Measurements from ENCODE around the gene IGLL5.

Gene IGLL5

DNA sequence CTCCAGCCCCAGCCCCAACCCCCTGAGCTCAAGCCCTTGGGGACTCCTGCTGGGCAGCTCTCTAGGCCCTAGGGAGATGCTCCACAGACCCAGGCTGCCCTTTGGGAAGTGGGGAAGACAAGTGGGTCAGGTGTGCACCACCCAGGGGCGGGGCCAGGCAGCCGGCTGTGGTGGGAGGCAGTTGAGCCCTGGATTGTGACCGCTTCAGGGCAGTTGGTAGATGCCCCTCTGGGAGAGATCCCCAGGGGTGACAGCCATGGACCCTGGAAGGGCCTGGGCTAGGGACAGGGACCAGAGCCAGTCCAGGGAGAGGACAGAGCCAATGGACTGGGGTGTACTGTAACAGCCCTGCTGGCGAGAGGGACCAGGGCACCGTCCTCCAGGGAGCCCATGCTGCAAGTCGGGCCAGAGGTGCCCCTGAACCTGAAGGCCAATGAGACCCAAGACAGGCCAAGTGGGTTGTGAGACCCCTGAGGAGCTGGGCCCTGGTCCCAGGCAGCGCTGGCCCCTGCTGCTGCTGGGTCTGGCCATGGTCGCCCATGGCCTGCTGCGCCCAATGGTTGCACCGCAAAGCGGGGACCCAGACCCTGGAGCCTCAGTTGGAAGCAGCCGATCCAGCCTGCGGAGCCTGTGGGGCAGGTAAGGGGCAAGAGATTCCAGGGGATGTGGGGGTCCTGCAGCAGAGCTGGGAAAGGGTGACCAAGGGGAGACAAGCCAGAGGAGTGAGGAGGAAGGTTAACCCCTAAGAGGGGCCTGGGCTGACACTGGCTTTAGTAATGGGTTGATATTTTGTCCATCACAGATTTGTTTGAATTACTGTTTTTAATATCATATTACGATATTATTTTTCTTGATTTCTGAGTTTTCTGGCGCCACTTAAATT is at the start of gene IGLL5:
TSS of gene IGLL5 (plus strand) at position 196 of the 883 bp plus-strand sequence. CDS start at position 434, 238 bp downstream.
- no peaks in the 10 kb centered on the region for H3K36me3 ChIP-seq (ENCODE audit: insufficient read depth, low read length)
- no peak within 1 kb of the TSS for H3K4me3 ChIP-seq (ENCODE audit: low read length)
- no peaks in the 10 kb centered on the region for H3K9me3 ChIP-seq (ENCODE audit: low read length)
- H3K4me1 ChIP-seq (ENCODE audit: insufficient read depth, low read length) = no peaks in the 10 kb centered on the region
- peaks cover 6% of the 10 kb centered on the region for H3K27me3 ChIP-seq (ENCODE audit: insufficient read depth, low read length)
- no peak within 1 kb of the TSS for H2AFZ ChIP-seq (ENCODE audit: low read depth, low read length)

- H3K27me3 ChIP-seq (ENCODE audit: insufficient read depth, low read length) = no peaks in the 10 kb centered on the region
- no peaks in the 10 kb centered on the region for H3K4me1 ChIP-seq (ENCODE audit: insufficient read depth, low read length)
- H3K4me3 ChIP-seq (ENCODE audit: low read length) = no peak overlapping the region
- H3K9me3 ChIP-seq (ENCODE audit: low read length) = no peaks in the 10 kb centered on the region
- no peak overlapping the region for H2AFZ ChIP-seq (ENCODE audit: low read depth, low read length)
- H3K36me3 ChIP-seq (ENCODE audit: insufficient read depth, low read length) = no peaks in the 10 kb centered on the region
Observed at GRCh38 chr22:22838148-22838786, 49.3 kb upstream of the IGLL5 start.

- no peak overlapping the region for H2AFZ ChIP-seq (ENCODE audit: low read depth, low read length)
- no peaks in the 10 kb centered on the region for H3K4me1 ChIP-seq (ENCODE audit: insufficient read depth, low read length)
- H3K27me3 ChIP-seq (ENCODE audit: insufficient read depth, low read length) = no peaks in the 10 kb centered on the region
- H3K36me3 ChIP-seq (ENCODE audit: insufficient read depth, low read length) = no peaks in the 10 kb centered on the region
- no peak overlapping the region for H3K4me3 ChIP-seq (ENCODE audit: low read length)
- H3K9me3 ChIP-seq (ENCODE audit: low read length) = no peaks in the 10 kb centered on the region
Observed at GRCh38 chr22:22839570-22840314, 47.9 kb upstream of the IGLL5 start.

- no peaks in the 10 kb centered on the region for H3K4me1 ChIP-seq (ENCODE audit: insufficient read depth, low read length)
- no peaks in the 10 kb centered on the region for H3K9me3 ChIP-seq (ENCODE audit: low read length)
- no peaks in the 10 kb centered on the region for H3K36me3 ChIP-seq (ENCODE audit: insufficient read depth, low read length)
- no peak overlapping the region for H2AFZ ChIP-seq (ENCODE audit: low read depth, low read length)
- no peak overlapping the region for H3K4me3 ChIP-seq (ENCODE audit: low read length)
- no peaks in the 10 kb centered on the region for H3K27me3 ChIP-seq (ENCODE audit: insufficient read depth, low read length)
Observed at GRCh38 chr22:22840780-22841179, 46.8 kb upstream of the IGLL5 start.

- Histone ChIP-seq H2AFZ (ENCODE audit: low read depth, low read length) (no peak overlapping the region), H3K4me1 (ENCODE audit: insufficient read depth, low read length) (no peaks in the 10 kb centered on the region), H3K36me3 (ENCODE audit: insufficient read depth, low read length) (no peaks in the 10 kb centered on the region), H3K4me3 (ENCODE audit: low read length) (no peak overlapping the region), H3K27me3 (ENCODE audit: insufficient read depth, low read length) (no peaks in the 10 kb centered on the region), H3K9me3 (ENCODE audit: low read length) (no peaks in the 10 kb centered on the region)
Observed at GRCh38 chr22:22841598-22841997, 46.0 kb upstream of the IGLL5 start.

DNA sequence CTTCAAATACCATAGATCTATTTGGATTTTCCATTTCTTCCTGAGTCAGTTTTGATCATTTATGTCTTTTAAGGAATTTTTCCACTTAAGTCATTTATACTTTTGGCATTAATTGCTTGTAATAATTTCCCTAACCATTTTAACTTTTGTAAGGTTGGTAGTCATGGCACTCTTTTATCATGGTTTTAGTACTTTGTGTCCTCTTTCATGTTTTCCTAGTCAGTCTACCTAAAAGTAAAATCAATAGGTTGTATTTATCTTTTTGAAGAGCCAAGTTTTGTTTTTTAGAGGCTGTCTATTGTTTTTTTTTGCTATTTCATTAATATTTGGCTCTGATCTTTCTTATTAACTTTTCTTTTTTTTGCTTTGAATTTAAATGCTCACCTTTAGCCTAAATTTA is 45.5 kb upstream of the IGLL5 start:
- Histone ChIP-seq H3K36me3 (ENCODE audit: insufficient read depth, low read length) (no peaks in the 10 kb centered on the region), H3K4me1 (ENCODE audit: insufficient read depth, low read length) (no peaks in the 10 kb centered on the region), H3K9me3 (ENCODE audit: low read length) (no peaks in the 10 kb centered on the region), H2AFZ (ENCODE audit: low read depth, low read length) (no peak overlapping the region), H3K4me3 (ENCODE audit: low read length) (no peak overlapping the region), H3K27me3 (ENCODE audit: insufficient read depth, low read length) (no peaks in the 10 kb centered on the region)

GRCh38 chr22:22843848-22844247 is 43.8 kb upstream of the IGLL5 start:
- Histone ChIP-seq H2AFZ (ENCODE audit: low read depth, low read length) (no peak overlapping the region), H3K36me3 (ENCODE audit: insufficient read depth, low read length) (no peaks in the 10 kb centered on the region), H3K4me1 (ENCODE audit: insufficient read depth, low read length) (no peaks in the 10 kb centered on the region), H3K9me3 (ENCODE audit: low read length) (no peaks in the 10 kb centered on the region), H3K4me3 (ENCODE audit: low read length) (no peak overlapping the region), H3K27me3 (ENCODE audit: insufficient read depth, low read length) (no peaks in the 10 kb centered on the region)

DNA sequence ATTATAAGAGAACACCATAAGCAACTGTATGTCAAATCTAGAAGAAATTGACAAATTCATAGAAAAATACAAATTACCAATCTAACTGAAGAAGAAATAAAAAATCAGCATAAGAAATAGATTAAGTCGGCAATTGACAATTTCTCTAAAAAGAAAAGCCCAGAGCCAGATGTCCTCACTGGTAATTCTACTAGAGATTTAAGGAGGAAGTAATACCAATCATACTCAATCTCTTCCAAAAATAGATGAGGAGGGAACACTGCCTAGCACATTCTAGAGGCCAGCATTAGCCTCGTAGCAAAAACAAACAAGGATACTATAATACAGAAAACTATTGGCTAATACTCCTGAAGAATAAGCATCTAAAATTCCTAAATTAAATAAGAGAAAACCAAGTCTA is 40.4 kb upstream of the IGLL5 start:
- H3K4me1 ChIP-seq (ENCODE audit: insufficient read depth, low read length) = no peaks in the 10 kb centered on the region
- H3K36me3 ChIP-seq (ENCODE audit: insufficient read depth, low read length) = no peaks in the 10 kb centered on the region
- no peaks in the 10 kb centered on the region for H3K9me3 ChIP-seq (ENCODE audit: low read length)
- H3K4me3 ChIP-seq (ENCODE audit: low read length) = no peak overlapping the region
- no peak overlapping the region for H2AFZ ChIP-seq (ENCODE audit: low read depth, low read length)
- no peaks in the 10 kb centered on the region for H3K27me3 ChIP-seq (ENCODE audit: insufficient read depth, low read length)

GRCh38 chr22:22848364-22848866 is 39.2 kb upstream of the IGLL5 start:
- Histone ChIP-seq H2AFZ (ENCODE audit: low read depth, low read length) (no peak overlapping the region), H3K4me1 (ENCODE audit: insufficient read depth, low read length) (no peaks in the 10 kb centered on the region), H3K9me3 (ENCODE audit: low read length) (no peaks in the 10 kb centered on the region), H3K27me3 (ENCODE audit: insufficient read depth, low read length) (no peaks in the 10 kb centered on the region), H3K36me3 (ENCODE audit: insufficient read depth, low read length) (no peaks in the 10 kb centered on the region), H3K4me3 (ENCODE audit: low read length) (no peak overlapping the region)

DNA sequence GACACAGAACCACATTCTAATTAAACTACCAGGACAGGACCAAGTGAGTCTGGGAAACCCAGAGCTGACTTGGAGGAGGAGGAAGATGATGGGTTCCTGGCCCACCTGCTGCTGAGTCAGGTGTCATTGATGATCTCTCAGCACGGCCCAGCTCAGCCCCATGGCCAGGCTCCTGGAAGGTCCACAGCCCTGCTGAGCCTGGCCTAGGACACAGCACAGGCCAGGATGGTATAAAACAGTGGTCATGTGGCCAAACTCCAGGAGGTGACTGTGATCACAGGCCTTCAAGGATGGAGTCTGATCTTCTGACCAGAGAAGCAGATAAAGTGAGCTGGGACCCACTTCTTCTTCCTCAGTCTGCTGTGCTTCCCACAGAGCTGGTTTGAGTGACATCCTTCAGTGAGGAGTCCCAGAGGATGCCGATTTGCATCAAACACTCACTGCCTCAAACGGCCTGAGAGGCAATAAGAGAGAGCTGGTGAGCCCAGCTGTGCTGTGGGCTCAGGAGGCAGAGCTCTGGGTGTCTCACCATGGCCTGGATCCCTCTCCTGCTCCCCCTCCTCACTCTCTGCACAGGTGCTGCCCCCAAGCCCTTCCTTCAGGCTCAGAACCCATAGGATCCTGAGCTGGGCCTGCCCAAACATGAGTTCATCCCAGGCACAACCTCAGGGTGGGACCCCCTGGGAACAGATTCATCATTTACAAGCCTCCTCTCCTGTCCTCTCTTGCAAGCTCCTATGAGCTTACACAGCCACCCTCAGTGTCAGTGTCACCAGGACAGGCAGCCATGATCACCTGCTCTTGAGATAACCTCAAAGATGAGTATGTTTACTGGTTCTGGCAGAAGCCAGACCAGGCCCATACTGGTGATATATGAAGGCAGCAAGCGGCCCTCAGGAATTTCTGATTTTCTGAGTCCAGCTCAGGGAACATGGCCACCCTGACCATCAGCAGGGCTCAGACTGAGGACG is 37.7 kb upstream of the IGLL5 start:
- H3K9me3 ChIP-seq (ENCODE audit: low read length) = no peaks in the 10 kb centered on the region
- H3K27me3 ChIP-seq (ENCODE audit: insufficient read depth, low read length) = no peaks in the 10 kb centered on the region
- no peaks in the 10 kb centered on the region for H3K36me3 ChIP-seq (ENCODE audit: insufficient read depth, low read length)
- no peak overlapping the region for H2AFZ ChIP-seq (ENCODE audit: low read depth, low read length)
- no peak overlapping the region for H3K4me3 ChIP-seq (ENCODE audit: low read length)
- no peaks in the 10 kb centered on the region for H3K4me1 ChIP-seq (ENCODE audit: insufficient read depth, low read length)

GRCh38 chr22:22851969-22852368 is 35.6 kb upstream of the IGLL5 start:
- no peaks in the 10 kb centered on the region for H3K9me3 ChIP-seq (ENCODE audit: low read length)
- H3K4me1 ChIP-seq (ENCODE audit: insufficient read depth, low read length) = no peaks in the 10 kb centered on the region
- H2AFZ ChIP-seq (ENCODE audit: low read depth, low read length) = no peak overlapping the region
- no peaks in the 10 kb centered on the region for H3K27me3 ChIP-seq (ENCODE audit: insufficient read depth, low read length)
- H3K4me3 ChIP-seq (ENCODE audit: low read length) = no peak overlapping the region
- no peaks in the 10 kb centered on the region for H3K36me3 ChIP-seq (ENCODE audit: insufficient read depth, low read length)

DNA sequence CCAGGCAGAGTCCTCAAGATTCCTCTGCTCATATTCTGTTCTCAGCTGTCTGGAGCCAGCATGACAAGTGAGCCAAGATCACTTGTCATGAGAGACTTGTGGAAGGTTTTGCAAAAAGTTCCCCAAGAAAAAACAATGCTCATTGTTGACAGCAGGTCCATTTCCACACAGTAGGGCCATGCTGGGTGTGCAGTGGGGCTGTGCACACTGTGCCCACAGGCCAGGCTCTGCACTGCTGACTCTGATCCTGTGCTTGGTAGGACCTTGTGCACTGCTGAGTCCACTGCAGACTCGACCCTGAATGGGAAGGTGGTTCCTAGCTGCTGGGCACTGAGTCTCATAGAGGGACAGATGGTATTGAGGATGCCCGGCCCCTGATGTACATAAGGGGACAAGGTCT is 33.9 kb upstream of the IGLL5 start:
- Histone ChIP-seq H3K36me3 (ENCODE audit: insufficient read depth, low read length) (no peaks in the 10 kb centered on the region), H2AFZ (ENCODE audit: low read depth, low read length) (no peak overlapping the region), H3K9me3 (ENCODE audit: low read length) (no peaks in the 10 kb centered on the region), H3K4me3 (ENCODE audit: low read length) (no peak overlapping the region), H3K4me1 (ENCODE audit: insufficient read depth, low read length) (peaks cover 7% of the 10 kb centered on the region), H3K27me3 (ENCODE audit: insufficient read depth, low read length) (no peaks in the 10 kb centered on the region)

Data from neuron (in vitro differentiated cells).